ACC112 (cell line): ENCODE data around the gene KRTAP10-7.

Experiments used
- H2AFZ ChIP-seq: fragments of 200-600 bp; sonication (generic); one replicate; pipeline ENCODE4 v1.6.0; 2017; ENCODE audit warnings: antibody characterized with exemption, low read length; ENCODE audit not compliant: unreplicated experiment
- H3K27ac ChIP-seq: fragments of 200-600 bp; sonication (generic); 2 replicates; pipeline ENCODE4 v1.5.1; 2014; ENCODE audit warnings: low read depth, mild to moderate bottlenecking, antibody characterized with exemption, low read length, moderate library complexity
- H3K27me3 ChIP-seq: fragments of 200-600 bp; sonication (generic); 2 replicates; pipeline ENCODE4 v1.6.1; 2014; ENCODE audit warnings: mild to moderate bottlenecking, antibody characterized with exemption, low read length, moderate library complexity, mixed read lengths; ENCODE audit not compliant: insufficient read depth
- H3K36me3 ChIP-seq: fragments of 200-600 bp; sonication (generic); 2 replicates; pipeline ENCODE4 v1.6.1; 2016; ENCODE audit warnings: mild to moderate bottlenecking, antibody characterized with exemption, low read length, moderate library complexity, mixed read lengths; ENCODE audit not compliant: insufficient read depth
- H3K4me1 ChIP-seq: fragments of 200-600 bp; sonication (generic); one replicate; pipeline ENCODE4 v1.6.1; 2016; ENCODE audit warnings: low read length, mixed read lengths; ENCODE audit not compliant: insufficient read depth, unreplicated experiment, control insufficient read depth
- H3K4me3 ChIP-seq: fragments of 200-600 bp; sonication (generic); 2 replicates; pipeline ENCODE4 v1.5.1; 2014; ENCODE audit warnings: mild to moderate bottlenecking, low read depth, low read length
- H3K79me2 ChIP-seq: fragments of 200-600 bp; sonication (generic); one replicate; pipeline ENCODE4 v1.6.0; 2016; ENCODE audit warnings: low read length; ENCODE audit not compliant: control insufficient read depth, unreplicated experiment, insufficient read depth

KRTAP10-7 gene

GRCh38 chr21:44564099-44564498 is 36.3 kb upstream of the KRTAP10-7 start:
- Histone ChIP-seq H3K4me3 (no peak overlapping the region), H2AFZ (no peak overlapping the region), H3K4me1 (no peaks in the 10 kb centered on the region), H3K79me2 (no peaks in the 10 kb centered on the region), H3K27me3 (peaks cover 16% of the 10 kb centered on the region; the same call in 1 of the 2 replicates), H3K36me3 (no peaks in the 10 kb centered on the region), H3K27ac (no peak overlapping the region)

GRCh38 chr21:44564886-44565598 is 35.4 kb upstream of the KRTAP10-7 start:
- Histone ChIP-seq H2AFZ (no peak overlapping the region), H3K27me3 (0 out of 2 replicates have a peak, but pooled peaks cover 10% of the 10 kb centered on the region), H3K79me2 (no peaks in the 10 kb centered on the region), H3K4me3 (no peak overlapping the region), H3K36me3 (no peaks in the 10 kb centered on the region), H3K4me1 (no peaks in the 10 kb centered on the region), H3K27ac (no peak overlapping the region)

GRCh38 chr21:44566403-44566802 is 34.0 kb upstream of the KRTAP10-7 start:
- peaks cover 10% of the 10 kb centered on the region; the same call in 1 of the 2 replicates for H3K27me3 ChIP-seq
- H3K36me3 ChIP-seq: no peaks in the 10 kb centered on the region
- no peaks in the 10 kb centered on the region for H3K79me2 ChIP-seq
- no peak overlapping the region for H3K4me3 ChIP-seq
- H3K27ac ChIP-seq: no peak overlapping the region
- H2AFZ ChIP-seq: no peak overlapping the region
- H3K4me1 ChIP-seq: no peaks in the 10 kb centered on the region

GRCh38 chr21:44567481-44568171 is 32.8 kb upstream of the KRTAP10-7 start:
- no peaks in the 10 kb centered on the region for H3K4me1 ChIP-seq
- peaks cover 10% of the 10 kb centered on the region; the same call in 1 of the 2 replicates for H3K27me3 ChIP-seq
- H3K79me2 ChIP-seq: no peaks in the 10 kb centered on the region
- no peak overlapping the region for H3K27ac ChIP-seq
- H3K36me3 ChIP-seq: no peaks in the 10 kb centered on the region
- no peak overlapping the region for H3K4me3 ChIP-seq
- H2AFZ ChIP-seq: no peak overlapping the region

- no peak overlapping the region for H3K4me3 ChIP-seq
- no peak overlapping the region for H2AFZ ChIP-seq
- no peak overlapping the region for H3K27ac ChIP-seq
- no peaks in the 10 kb centered on the region for H3K4me1 ChIP-seq
- H3K27me3 ChIP-seq: peaks cover 10% of the 10 kb centered on the region; the same call in 1 of the 2 replicates
- H3K79me2 ChIP-seq: no peaks in the 10 kb centered on the region
- H3K36me3 ChIP-seq: no peaks in the 10 kb centered on the region
These were observed 32.1 kb upstream of the KRTAP10-7 start for GRCh38 chr21:44568261-44568660.

GRCh38 chr21:44568667-44569556 is 31.5 kb upstream of the KRTAP10-7 start:
- no peaks in the 10 kb centered on the region for H3K36me3 ChIP-seq
- peaks cover 4% of the 10 kb centered on the region; the same call in 1 of the 2 replicates for H3K27me3 ChIP-seq
- H3K4me3 ChIP-seq: no peak overlapping the region
- no peak overlapping the region for H3K27ac ChIP-seq
- no peaks in the 10 kb centered on the region for H3K4me1 ChIP-seq
- no peak overlapping the region for H2AFZ ChIP-seq
- no peaks in the 10 kb centered on the region for H3K79me2 ChIP-seq

- H3K27me3 ChIP-seq: peaks cover 3% of the 10 kb centered on the region; the same call in 1 of the 2 replicates
These were observed 30.4 kb upstream of the KRTAP10-7 start for GRCh38 chr21:44569861-44570517.

GRCh38 chr21:44571296-44571695 is 29.1 kb upstream of the KRTAP10-7 start:
- H3K4me3 ChIP-seq: no peak overlapping the region
- H3K27me3 ChIP-seq: peaks cover 4% of the 10 kb centered on the region; the same call in 1 of the 2 replicates
- no peaks in the 10 kb centered on the region for H3K36me3 ChIP-seq
- H2AFZ ChIP-seq: no peak overlapping the region
- no peaks in the 10 kb centered on the region for H3K4me1 ChIP-seq
- no peak overlapping the region for H3K27ac ChIP-seq
- no peaks in the 10 kb centered on the region for H3K79me2 ChIP-seq

More at GRCh38 chr21:44569861-44570517, 30.4 kb upstream of the KRTAP10-7 start:
- no peaks in the 10 kb centered on the region for H3K79me2 ChIP-seq
- H3K27ac ChIP-seq: no peak overlapping the region
- H3K4me1 ChIP-seq: no peaks in the 10 kb centered on the region
- no peak overlapping the region for H3K4me3 ChIP-seq
- no peak overlapping the region for H2AFZ ChIP-seq
- no peaks in the 10 kb centered on the region for H3K36me3 ChIP-seq

- Histone ChIP-seq H2AFZ (no peak overlapping the region), H3K27me3 (peaks cover 3% of the 10 kb centered on the region; the same call in 1 of the 2 replicates), H3K27ac (no peak overlapping the region), H3K79me2 (no peaks in the 10 kb centered on the region), H3K4me1 (no peaks in the 10 kb centered on the region), H3K4me3 (no peak overlapping the region), H3K36me3 (no peaks in the 10 kb centered on the region)
These were observed 28.3 kb upstream of the KRTAP10-7 start for GRCh38 chr21:44571844-44572782.
